A549 (cell line): ENCODE results near the gene SEC23IP.

Source experiments
- CBX8 ChIP-seq: fragments of 200-600 bp; sonication (generic); IDR thresholded peaks from 2 replicates; pipeline ENCODE4 v1.6.1; 2016
- CHD2 ChIP-seq: fragments of 150-350 bp; IDR thresholded peaks from 2 replicates; pipeline ENCODE4 v1.6.1; 2014; ENCODE audit warnings: low read length; ENCODE audit not compliant: partially characterized antibody
- FOXS1 ChIP-seq: fragments of 250-450 bp; sonication (Bioruptor Pico); IDR thresholded peaks from 2 replicates; pipeline ENCODE4 v1.5.0; 2020; ENCODE audit warnings: mild to moderate bottlenecking, moderate library complexity
- JUN ChIP-seq, 2 experiments: fragments of >200 bp; sonication (Bioruptor Twin); formaldehyde crosslinking; IDR thresholded peaks; 2 replicates in 1 of 2; 3 replicates in 1 of 2; pipeline ENCODE4 v1.6.1; 2016 to 2017
- KDM1A ChIP-seq: fragments of 200-600 bp; sonication (generic); IDR thresholded peaks from 2 replicates; pipeline ENCODE4 v1.6.1; 2016; ENCODE audit warnings: low read depth, mild to moderate bottlenecking
- MAZ ChIP-seq: fragments of 150-350 bp; IDR thresholded peaks from 2 replicates; pipeline ENCODE4 v1.6.1; 2014; ENCODE audit warnings: antibody characterized with exemption, low read depth, low read length, borderline replicate concordance
- NR3C1 ChIP-seq: fragments of >200 bp; sonication (Bioruptor Twin); formaldehyde crosslinking; IDR thresholded peaks from 3 replicates; pipeline ENCODE4 v1.6.1; 2017
- POLR2A ChIP-seq: IDR thresholded peaks from 2 replicates; pipeline ENCODE4 v1.6.1; 2012; ENCODE audit warnings: mild to moderate bottlenecking, low read length
- RCOR1 ChIP-seq: fragments of 150-350 bp; IDR thresholded peaks from 2 replicates; pipeline ENCODE4 v1.6.1; 2014; ENCODE audit warnings: antibody characterized with exemption, low read length, low read depth
- RFX5 ChIP-seq: fragments of 450-650 bp; IDR thresholded peaks from 2 replicates; pipeline ENCODE4 v1.7.1; 2014; ENCODE audit warnings: antibody characterized with exemption, mild to moderate bottlenecking, moderate library complexity
- ZFP36 ChIP-seq: fragments of 450-650 bp; IDR thresholded peaks from 2 replicates; pipeline ENCODE4 v1.6.1; 2014; ENCODE audit warnings: borderline replicate concordance; ENCODE audit not compliant: partially characterized antibody
- TF ChIP-seq, protein P1 (sequence below): fragments of >200 bp; sonication (Bioruptor Twin); formaldehyde crosslinking; IDR thresholded peaks from 3 replicates; pipeline ENCODE4 v1.5.1; 2016
- TF ChIP-seq, protein P2 (sequence below): fragments of 250-450 bp; sonication (Bioruptor Pico); IDR thresholded peaks from 2 replicates; pipeline ENCODE4 v1.5.0; 2021; ENCODE audit warnings: mild to moderate bottlenecking, moderate library complexity, borderline replicate concordance

DNA sequence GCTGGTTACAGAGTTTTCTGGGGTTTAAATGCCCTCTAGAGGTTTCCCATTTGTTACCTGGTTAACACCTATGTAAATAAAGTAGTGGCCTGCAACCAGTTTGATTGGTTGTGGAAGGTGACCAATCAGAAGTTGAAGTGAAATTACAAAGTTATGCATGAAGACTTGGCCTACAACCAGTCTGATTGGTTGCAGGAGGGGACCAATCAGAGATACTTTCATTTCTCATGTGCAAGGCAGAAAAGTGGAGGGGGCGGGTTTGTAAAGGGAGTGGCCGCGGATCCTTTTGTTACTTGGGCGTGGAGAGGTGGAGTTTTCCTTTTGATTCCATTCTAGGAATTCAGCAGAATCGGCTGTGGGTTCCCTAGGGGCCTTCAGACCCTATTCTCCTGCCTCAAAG, 80.8 kb downstream of the SEC23IP start:
- TF ChIP-seq, protein P1, sequence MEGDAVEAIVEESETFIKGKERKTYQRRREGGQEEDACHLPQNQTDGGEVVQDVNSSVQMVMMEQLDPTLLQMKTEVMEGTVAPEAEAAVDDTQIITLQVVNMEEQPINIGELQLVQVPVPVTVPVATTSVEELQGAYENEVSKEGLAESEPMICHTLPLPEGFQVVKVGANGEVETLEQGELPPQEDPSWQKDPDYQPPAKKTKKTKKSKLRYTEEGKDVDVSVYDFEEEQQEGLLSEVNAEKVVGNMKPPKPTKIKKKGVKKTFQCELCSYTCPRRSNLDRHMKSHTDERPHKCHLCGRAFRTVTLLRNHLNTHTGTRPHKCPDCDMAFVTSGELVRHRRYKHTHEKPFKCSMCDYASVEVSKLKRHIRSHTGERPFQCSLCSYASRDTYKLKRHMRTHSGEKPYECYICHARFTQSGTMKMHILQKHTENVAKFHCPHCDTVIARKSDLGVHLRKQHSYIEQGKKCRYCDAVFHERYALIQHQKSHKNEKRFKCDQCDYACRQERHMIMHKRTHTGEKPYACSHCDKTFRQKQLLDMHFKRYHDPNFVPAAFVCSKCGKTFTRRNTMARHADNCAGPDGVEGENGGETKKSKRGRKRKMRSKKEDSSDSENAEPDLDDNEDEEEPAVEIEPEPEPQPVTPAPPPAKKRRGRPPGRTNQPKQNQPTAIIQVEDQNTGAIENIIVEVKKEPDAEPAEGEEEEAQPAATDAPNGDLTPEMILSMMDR = no peak
- TF ChIP-seq JUN (IDR thresholded peaks at IDR 0.05) (no peak), POLR2A (no peak), CHD2 (no peak), MAZ (no peak), RFX5 (no peak), ZFP36 (no peak), NR3C1 (no peak), CBX8 (no peak), KDM1A (no peak), FOXS1 (CRISPR knock-in tag) (no peak), RCOR1 (no peak)
- TF ChIP-seq, protein P2, sequence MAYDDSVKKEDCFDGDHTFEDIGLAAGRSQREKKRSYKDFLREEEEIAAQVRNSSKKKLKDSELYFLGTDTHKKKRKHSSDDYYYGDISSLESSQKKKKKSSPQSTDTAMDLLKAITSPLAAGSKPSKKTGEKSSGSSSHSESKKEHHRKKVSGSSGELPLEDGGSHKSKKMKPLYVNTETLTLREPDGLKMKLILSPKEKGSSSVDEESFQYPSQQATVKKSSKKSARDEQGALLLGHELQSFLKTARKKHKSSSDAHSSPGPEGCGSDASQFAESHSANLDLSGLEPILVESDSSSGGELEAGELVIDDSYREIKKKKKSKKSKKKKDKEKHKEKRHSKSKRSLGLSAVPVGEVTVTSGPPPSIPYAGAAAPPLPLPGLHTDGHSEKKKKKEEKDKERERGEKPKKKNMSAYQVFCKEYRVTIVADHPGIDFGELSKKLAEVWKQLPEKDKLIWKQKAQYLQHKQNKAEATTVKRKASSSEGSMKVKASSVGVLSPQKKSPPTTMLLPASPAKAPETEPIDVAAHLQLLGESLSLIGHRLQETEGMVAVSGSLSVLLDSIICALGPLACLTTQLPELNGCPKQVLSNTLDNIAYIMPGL (CRISPR knock-in tag) = no peak
